Measurements from ENCODE around the gene CPT1C. TPM values are rescaled to one million over a fixed set of nuclear protein-coding genes. Genes with fewer than 3 reads are reported as not detected.

CPT1C gene
- total and polyA plus RNA-seq, 10 donors: 5.2 to 17.0 (median 15.5) TPM

- Histone ChIP-seq H3K36me3 (peaks cover 0 to 35% (median 19%) of the 10 kb centered on the region in 6 donors), H3K27ac (peak overlapping the region; percentile 89 to 97 (median 94)), H3K27me3 (replicated peaks in 1 of 7) (no peaks in the 10 kb centered on the region), H3K4me3 (peak overlapping the region; percentile 88 to 100 (median 98)), H3K9me3 (no peaks in the 10 kb centered on the region), H3K4me1 (peaks cover 23 to 79% (median 48%) of the 10 kb centered on the region in 6 donors)
- peak; percentile 91 for DNase-seq
- TF ChIP-seq CTCF (IDR thresholded peaks at IDR 0.05 in 8 of 11, conservative IDR thresholded peaks at IDR 0.05 in 3 of 11): peak; percentile 46 to 83 (median 72)
- TF ChIP-seq POLR2A (IDR thresholded peaks at IDR 0.05): no peak
- 1 to 4% (median 3%) methylated on average over 16 to 21 of the region's 21 CpGs for WGBS, 5 donors
- intact Hi-C loops (cut with DNase I; ENCODE audit: low total_unique reads): loop anchor here (10.0 kb wide), 1 partner anchor 103 kb away; no protein-coding TSS in a partner anchor
Measured at GRCh38 chr19:49677901-49678674, 12.8 kb upstream of the CPT1C start.

DNA sequence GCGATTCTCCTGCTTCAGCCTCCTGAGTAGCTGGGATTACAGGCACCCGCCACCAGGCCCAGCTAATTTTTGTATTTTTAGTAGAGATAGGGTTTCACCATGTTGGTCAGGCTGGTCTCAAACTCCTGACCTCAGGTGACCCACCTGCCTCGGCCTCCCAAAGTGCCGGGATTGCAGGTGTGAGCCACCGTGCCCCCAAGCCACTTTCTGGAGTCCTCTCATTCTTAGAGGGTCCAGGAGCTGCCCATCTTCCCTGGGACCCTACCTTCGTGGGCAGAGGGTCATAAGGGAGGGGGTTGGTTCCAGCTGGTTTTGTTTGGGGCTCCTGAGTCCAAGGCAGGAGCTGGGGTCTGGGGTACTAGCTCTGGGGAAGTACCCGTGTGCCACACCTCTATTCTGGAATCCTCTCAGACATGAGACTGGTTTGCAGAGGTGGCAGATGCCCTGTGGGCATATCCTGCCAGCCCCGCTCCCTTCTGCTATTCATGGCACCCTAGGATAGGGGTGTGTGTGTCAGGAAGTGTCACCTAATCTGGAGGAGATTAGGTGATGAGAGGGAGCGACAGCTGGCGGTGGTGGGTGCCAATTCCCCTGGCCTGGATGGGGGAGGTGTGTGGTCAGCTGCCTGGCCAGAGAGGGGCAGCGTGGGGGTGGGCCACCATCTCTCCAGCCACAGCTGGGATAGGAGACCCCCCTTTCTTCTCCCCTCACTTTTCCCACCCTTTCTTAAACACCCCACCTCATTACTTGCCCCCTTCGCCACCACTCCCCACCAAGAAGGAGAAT lies 11.7 kb upstream of the CPT1C start:
- Histone ChIP-seq H3K27ac (peak overlapping the region in 5 of 8 donors; percentile 94 to 97 (median 94)), H3K4me1 (peaks cover 23 to 71% (median 50%) of the 10 kb centered on the region in 6 donors)
- intact Hi-C loops (cut with DNase I; ENCODE audit: low total_unique reads): loop anchor here (10.0 kb wide), 1 partner anchor 104 kb away; no protein-coding TSS in a partner anchor

DNA sequence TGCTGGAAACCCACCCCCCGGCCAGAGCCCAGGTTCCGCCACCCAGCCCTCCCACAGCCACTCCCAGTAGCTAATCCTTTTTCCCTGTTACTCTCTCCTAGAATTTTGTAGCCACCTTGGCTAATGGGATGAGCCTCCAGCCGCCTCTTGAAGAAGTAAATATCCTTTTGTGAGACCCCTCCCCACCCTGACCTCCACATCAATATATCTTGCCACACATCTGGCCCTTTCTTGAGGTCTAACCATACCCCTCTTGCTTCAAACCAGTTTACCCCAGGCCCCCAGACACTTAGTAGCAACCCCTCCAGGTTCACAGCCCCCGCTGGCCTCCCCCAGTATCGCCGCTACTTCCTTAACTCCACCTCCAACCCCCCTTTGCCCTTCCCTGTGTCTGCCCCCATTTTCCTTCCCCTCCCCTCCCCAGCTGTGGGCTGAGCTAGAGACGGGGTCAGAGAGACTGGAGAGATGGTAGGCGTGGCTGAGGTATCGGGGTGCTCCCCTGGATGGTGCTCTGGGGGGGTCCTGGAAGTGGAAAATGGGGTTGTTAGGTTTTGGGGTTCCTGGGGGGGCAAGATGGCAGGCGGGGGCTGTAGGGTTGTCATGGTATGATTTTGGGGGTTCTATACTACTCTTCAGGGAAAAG lies 11.0 kb upstream of the CPT1C start:
- intact Hi-C loops (cut with DNase I; ENCODE audit: low total_unique reads): loop anchor here (10.0 kb wide), 1 partner anchor 105 kb away; no protein-coding TSS in a partner anchor
- peak; percentile 49 for DNase-seq
- Histone ChIP-seq H3K27me3 (replicated peaks in 1 of 7) (no peaks in the 10 kb centered on the region), H3K4me3 (peak overlapping the region in 2 of 8 donors; percentile 25 to 57), H3K9me3 (no peaks in the 10 kb centered on the region), H3K27ac (peak overlapping the region in 7 of 8 donors; percentile 39 to 97 (median 74)), H3K36me3 (peaks cover under 1 to 54% (median 37%) of the 10 kb centered on the region in 6 donors), H3K4me1 (peaks cover 23 to 71% (median 48%) of the 10 kb centered on the region in 6 donors)
- TF ChIP-seq POLR2AphosphoS5 (IDR thresholded peaks at IDR 0.05): no peak
- TF ChIP-seq CTCF (IDR thresholded peaks at IDR 0.05 in 8 of 11, conservative IDR thresholded peaks at IDR 0.05 in 3 of 11): no peak
- no peak for TF ChIP-seq POLR2A (IDR thresholded peaks at IDR 0.05)
- 61 to 78% (median 67%) methylated on average over 10 of the region's 10 CpGs for WGBS, 5 donors

More for the DNA sequence above, 11.7 kb upstream of the CPT1C start:
- Histone ChIP-seq H3K4me3 (no peak overlapping the region), H3K9me3 (no peaks in the 10 kb centered on the region), H3K27me3 (replicated peaks in 1 of 7) (no peaks in the 10 kb centered on the region), H3K36me3 (peaks cover 0 to 46% (median 30%) of the 10 kb centered on the region in 6 donors)
- TF ChIP-seq POLR2A (IDR thresholded peaks at IDR 0.05) (no peak), CTCF (IDR thresholded peaks at IDR 0.05 in 8 of 11, conservative IDR thresholded peaks at IDR 0.05 in 3 of 11) (no peak), POLR2AphosphoS5 (IDR thresholded peaks at IDR 0.05) (no peak)
- DNase-seq: peak; percentile 75
- 55 to 77% (median 65%) methylated on average over 11 to 12 of the region's 12 CpGs for WGBS, 5 donors

Data from spleen (tissue), 11 donors.